ENCODE measurements around the gene TBX10.
"Not testable (repeated sequence)": the region's sequence is repeated elsewhere in the genome, so short reads cannot be mapped to it uniquely, and the experiment has no call there.

The TBX10 gene

DNA sequence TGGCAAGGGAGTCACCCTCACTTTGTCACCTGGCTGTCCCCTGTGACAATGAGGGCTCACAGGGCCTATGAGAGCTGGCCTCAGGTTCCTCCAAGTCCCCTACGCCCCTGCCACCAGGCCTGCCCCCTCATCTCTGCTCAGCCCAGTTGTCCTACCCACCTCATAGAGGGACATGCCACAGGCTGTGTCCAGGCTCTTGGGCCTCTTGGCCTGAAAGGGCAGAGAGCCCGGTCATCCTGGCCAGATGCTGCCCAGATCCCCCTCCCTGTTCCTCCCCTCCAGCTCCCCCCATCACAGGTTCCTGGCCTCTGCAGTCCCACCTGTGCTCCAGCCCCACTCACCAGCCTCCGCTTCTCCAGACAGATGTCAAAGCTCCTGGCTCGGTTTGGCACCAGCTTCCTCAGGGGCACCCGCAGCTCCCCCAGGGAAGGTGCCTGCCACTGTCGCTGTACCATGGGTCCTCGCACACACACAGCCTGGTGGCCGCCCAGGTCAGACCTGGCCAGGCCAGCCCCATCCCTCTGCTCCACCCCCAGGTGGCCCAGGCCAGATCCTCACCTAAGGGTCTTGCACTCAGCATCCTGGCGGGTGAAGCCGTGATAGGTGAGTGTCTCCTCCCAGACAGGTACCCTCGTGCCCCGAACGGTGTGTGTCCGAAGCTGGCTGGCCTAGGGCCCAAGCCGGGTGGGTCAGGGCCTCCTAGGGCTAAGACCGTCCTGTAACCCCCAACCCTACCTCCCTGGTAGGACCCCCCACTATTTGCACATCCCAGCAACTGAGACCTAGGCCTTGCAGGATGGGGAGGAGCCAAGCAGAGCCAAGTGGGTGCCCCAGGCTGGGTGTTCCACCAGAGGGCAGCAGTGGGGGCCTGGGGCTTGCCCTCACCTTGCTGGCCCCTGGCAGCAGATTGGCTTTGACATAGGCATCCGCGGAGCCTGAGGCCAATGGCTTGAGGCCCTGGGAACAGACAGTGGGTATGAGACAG is 24.5 kb downstream of the TBX10 start:
- DNase-seq: peak; percentile 83

DNA sequence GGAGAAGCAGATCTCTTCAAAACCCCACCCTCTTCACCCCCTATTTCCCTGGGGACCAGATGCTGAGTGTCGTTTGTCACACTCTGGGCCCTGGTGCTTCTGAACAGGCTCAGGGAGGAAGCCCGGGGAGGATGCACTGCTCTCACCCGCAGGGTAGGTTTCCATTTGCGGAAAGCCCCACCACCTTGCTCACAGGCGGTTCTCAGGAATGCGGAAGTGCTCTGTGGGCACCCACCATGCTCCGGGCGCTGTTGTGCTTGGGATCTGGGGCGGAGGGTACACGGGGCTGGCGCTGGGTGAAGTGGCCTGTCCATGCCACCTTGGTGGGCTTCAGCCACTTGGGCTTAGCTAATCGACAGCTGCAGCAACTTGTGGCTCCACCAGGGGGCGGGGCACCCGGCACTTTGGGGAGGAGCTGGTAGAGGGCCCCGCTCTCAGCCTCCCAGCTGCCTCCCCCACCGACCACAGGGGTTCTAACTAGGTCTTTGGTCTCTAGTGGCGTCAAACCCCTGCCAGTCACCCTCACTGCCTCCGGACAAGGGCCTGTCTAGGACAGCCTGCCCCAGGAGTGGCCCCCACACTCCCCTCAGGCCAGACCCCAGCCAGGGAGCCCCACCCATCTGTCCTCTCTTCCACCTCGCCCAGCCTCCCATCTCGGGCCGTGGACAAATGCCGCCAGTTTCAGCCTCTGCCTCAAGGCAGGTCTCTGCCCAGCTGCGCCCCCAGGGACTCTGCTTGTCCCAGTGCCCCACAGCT is 25.4 kb downstream of the TBX10 start:
- peak; percentile 87 for DNase-seq

DNA sequence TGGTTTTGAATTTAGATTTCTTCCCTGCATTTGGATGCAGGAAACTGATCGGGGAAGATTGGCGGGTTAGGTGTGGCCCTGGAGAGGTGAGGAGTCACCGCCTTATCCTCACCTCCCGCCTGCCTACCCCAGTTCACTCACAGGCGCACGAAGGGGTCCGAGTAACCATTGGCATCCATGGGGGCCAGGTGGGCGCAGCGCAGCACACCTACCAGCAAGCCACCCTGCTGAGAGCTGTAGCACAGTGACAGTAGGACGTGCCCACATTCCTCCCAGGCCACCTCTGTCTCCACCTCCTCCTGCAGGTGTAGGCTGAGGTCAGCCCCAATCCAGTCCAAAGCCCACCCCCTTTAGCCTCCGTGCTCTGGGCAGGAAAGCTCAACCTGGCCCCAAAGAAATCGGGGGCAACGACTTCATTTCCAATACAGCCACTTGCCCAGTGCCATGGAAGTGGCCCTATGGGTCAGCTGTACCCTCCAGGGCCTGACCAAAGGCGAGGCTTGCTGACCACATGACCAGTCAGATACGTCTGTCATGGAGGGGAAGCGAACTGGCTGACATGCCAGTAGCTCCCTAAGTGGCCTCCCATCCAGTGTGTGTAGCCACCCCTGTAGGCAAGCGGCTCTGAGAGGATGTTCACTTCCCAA is 26.1 kb downstream of the TBX10 start:
- no peak for DNase-seq

DNA sequence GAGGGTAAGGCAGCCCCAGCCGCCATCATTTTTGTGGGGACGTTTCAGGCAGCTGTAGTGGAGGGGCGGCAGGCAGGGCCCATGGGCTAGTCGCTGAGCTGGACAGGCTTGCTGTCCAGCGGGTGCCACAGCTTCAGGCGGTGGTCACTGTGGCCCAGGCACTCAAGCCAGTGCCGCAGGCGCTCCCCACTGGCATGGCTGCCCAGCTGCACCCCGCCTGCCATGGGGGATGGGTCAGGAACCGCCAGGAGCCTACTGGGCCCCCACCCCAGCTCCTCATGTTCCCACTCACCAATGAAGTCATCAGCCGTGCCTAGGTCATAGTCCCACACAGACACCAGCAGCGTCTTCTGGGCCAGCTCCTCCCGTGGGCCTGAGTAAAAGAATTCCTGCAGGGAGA is 26.8 kb downstream of the TBX10 start:
- DNase-seq: no peak

DNA sequence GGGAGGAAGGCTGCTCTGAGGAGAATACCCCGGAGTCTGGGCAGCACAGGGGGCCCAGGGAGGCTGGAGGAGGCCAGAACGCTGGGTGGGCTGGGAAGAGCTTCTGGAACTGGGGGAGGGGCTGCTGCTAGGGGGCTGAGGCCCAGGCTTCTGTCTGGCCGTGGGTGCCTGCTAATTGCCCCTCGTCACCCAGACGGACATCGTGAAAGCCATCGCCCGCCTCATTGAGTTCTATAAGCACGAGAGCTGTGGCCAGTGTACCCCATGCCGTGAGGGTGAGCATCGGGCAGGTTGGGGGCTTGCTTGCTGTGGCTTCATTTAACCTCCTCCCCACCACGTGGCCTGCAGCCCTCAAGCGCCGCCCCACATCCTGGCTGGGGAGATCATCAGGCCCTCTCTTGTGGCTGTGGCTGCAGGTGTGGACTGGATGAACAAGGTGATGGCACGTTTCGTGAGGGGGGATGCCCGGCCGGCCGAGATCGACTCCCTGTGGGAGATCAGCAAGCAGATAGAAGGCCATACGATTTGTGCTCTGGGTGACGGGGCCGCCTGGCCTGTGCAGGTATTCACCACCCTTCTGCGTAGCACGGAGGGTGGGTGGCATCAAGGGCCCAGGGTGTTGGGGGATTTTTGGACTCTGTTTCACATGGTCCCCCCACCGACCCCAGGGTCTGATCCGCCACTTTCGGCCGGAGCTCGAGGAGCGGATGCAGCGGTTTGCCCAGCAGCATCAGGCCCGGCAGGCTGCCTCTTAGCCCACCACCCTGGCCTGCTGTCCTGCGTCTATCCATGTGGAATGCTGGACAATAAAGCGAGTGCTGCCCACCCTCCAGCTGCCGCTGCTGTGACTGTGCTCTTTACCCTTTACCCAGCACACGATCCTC is 27.6 kb downstream of the TBX10 start:
- DNase-seq: no peak

DNA sequence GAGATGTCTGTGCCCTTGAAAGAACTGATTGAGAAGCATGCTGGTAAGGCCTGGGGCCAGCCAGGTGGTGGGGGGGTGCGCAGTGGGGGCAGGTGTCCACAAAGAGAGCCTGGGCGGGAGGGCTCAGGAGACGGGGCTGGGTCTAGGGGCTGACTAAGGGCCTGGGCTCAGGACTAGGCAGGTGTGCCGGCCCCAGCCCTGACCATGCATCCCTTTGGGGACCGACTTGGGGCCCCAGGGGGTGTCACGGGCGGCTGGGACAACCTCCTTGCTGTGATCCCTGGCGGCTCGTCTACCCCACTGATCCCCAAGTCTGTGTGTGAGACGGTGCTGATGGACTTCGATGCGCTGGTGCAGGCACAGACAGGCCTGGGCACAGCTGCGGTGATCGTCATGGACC is 28.4 kb downstream of the TBX10 start:
- no peak for DNase-seq

DNA sequence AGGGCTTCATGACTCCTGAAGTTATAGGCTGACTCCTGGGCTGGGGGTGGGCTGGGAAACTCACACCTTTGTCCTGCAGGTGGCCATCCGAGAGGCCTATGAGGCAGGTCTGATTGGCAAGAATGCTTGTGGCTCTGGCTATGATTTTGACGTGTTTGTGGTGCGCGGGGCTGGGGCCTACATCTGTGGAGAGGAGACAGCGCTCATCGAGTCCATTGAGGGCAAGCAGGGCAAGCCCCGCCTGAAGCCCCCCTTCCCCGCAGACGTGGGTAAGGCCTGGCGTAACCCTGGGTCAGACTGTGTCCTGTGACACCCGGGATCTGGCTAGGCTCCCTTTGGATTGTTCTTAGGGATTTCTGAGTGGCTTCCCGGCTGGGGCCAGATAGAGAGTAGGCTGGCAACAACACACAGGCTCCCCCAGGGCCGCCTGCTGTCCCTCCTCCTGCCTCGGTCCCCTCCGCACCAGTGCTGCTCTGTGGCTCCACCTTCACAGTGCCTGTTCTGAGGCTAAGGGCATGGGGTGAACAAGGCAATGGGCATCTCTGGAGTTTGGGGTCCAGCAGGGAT is 29.2 kb downstream of the TBX10 start:
- no peak for DNase-seq

DNA sequence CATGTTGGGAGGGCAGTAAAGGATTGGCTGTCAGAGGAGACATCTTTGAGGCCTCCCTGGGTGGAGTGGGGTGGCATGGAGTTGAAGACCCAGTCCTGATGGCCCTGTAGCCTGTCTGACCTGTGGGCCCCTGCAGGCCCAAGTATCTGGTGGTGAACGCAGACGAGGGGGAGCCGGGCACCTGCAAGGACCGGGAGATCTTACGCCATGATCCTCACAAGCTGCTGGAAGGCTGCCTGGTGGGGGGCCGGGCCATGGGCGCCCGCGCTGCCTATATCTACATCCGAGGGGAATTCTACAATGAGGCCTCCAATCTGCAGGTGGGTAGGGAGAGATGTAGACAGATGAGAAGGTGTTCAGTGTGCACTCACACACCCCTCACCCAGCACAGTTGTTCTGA is 30.2 kb downstream of the TBX10 start:
- no peak for DNase-seq

DNA sequence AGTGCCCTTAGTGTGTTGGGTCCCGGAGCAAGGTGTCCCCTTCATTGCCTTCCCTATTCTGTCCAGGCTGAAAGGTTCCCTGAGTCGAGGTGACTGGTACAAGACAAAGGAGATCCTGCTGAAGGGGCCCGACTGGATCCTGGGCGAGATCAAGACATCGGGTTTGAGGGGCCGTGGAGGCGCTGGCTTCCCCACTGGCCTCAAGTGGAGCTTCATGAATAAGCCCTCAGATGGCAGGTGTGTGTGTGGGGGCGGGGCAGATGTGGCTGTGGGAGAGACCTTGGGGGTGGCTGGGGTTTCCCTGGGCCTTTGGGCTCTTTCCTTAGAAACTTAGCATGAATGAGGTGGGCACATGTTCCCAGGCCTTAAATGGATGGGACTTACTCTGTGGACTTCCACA is 31.1 kb downstream of the TBX10 start:
- DNase-seq: no peak

DNA sequence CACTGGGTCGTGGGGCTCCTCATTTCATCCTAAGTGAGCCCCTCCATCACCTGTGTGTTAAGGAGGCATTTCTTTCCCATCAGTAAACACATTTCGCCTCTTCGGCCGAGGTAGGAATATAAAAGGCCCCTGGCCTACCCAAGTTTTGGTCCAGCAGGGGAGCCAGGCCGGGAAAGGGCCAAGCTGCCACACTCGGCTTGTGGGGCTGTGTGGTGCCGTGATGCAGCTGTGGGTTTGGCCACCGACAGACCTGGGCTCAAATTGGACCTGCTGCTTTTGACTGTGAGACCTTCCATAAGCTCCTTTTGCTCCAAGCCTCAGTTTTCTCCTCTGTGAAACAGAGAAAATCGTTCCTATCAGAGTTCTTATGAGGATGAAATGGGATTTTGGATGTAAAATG is 32.1 kb downstream of the TBX10 start:
- no peak for DNase-seq

DNA sequence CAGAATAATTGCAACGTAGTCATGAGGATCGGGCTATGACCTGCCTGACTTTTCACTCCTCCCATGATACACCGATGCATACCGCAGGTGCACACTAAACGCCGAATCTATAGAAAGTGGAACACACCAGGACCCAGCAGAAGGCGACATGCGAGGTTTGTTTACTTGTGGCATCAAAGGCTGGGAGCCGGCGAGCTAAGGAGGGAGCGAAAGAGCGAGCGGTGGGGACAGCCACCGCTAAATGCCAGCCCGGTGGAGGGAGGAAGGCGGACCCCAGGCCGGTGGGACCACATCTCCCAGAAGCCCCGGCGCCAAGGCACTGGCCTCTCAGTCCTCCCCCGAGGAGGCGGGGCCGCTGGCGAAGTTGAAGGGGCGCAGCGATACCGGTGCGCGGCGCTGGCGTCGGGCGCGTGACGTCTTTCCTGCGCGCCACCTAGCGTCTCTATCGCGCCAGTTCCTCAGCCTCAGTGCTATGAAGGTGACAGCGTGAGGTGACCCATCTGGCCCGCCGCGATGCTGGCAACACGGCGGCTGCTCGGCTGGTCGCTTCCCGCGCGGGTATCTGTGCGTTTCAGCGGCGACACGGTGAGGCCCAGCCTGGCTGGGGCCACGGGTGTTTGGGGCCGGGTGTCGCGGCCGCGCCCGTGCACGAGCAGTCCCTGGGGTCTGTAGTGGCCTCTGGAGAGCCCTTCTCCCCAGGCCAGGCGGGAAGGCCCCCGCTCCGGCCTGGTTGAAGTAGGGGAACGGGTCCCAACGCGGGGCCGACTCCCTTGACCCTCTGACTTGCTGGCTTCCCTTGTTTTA is 32.9 kb downstream of the TBX10 start, which contains the start of gene NDUFV1:
NDUFV1 (plus strand) TSS at position 445 of the 804 bp plus-strand sequence; CDS start at position 514, 69 bp downstream.
- DNase-seq: peak; percentile 98

DNA sequence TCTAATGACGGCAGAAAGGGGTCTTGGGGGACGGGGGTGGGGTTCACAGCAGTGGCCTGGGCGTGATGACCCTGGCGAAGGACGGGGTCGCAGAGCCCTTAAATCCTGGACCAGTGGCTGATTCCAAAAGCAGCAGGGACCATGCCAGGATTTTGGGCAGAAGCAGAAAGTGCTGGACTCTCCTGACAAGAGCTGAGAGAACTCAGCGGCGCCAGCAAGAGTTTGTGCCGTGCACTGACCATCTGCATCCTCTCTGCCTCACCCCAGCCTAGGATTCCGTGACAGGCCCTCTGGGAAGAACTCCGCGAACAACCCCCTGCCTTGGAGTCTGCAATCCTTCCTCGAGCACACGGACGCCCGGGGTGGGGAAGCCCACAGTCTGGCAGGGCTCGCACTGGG is 33.5 kb downstream of the TBX10 start:
- no peak for DNase-seq

DNA sequence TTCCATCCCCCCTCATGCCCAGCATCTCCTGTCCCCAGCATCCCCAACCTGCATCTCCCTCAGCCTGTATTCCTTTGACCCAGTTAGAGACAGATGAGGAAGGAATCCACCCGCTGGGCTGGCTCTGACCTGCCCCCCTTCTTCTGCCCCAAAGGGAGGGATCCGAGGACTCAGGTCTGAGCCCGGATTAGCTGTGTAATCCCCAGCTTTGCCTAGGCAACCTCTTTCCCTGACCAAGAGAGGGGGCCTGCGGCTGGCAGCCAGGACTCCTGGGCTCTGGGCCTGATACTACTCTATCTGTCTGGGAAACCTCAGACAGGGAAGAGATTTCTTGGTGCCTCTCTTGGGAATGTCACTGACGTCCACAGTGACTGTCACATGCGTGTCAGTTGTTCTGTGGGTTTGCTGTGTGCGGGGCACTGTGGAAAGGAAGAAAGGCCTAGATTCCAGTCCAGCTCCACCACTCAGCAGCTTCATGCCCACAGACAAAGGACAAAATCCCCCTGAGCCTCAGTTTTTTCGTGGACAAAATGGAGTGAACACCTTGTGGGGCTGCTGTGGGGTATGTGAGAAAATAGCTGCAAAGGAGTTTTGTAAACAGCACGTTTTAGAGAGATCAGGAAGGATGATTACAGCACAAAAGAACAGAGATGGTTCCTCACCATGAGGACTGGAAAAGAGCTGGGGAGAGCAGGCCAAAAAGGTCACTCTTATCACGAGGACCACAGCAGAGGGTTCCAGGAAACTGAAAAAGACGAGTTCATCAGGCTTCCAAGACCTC is 34.1 kb downstream of the TBX10 start:
- no peak for DNase-seq

DNA sequence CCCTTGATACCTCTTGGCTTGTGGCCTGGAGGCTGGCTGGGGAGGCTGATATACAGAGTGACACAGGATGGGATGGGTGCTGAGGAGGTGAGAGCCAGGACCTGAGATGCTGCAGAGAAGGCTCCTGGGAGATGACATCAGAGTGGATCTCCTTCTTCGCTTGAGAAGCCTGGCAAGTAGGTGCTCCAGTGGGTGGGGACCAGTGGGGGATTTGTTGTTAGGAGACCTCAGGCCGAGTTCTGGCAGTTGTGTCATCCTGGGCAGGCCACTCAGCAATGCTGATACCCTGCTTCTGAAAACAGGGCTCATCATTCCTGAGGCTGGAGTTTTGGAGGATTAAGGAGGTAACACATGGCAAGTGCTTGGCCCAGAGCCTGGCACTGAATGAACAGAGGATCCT is 34.7 kb downstream of the TBX10 start:
- no peak for DNase-seq

DNA sequence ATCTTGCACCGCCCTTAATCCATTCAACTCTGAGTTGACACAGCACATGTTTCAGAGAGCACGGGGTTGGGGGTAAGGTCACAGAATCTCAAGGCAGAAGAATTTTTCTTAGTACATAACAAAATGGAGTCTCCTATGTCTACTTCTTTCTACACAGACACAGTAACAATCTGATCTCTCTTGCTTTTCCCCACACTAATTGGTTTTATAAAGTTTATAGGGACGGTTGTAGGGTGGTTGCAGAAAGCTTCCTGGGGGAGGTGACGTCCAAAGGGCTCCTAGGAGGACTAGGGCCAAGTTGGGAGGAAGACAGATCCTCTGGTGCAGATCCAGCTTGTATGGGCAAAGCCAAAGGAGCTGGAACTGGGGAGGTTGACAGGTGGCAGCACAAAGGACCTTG is 35.4 kb downstream of the TBX10 start:
- not testable (repeated sequence) for DNase-seq

DNA sequence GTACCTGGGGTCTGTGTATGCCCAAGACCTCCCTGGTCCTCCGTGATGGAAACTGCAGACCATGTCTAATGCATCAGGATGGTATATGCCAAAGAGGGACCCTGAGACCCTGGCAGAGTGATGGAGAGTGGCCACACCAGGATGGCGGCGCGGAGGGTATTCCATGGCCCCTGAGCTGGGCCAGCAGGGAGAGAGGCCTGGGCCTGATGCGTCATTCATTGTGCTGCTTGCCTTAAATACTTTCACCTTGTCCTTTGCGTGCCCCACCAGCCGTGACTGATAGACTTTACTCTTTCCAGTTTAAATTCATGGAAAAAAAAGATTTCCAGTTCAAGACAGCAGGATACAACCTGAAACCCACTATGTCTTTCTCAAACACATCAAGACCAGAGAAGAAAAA is 38.5 kb downstream of the TBX10 start:
- no peak for DNase-seq

DNA sequence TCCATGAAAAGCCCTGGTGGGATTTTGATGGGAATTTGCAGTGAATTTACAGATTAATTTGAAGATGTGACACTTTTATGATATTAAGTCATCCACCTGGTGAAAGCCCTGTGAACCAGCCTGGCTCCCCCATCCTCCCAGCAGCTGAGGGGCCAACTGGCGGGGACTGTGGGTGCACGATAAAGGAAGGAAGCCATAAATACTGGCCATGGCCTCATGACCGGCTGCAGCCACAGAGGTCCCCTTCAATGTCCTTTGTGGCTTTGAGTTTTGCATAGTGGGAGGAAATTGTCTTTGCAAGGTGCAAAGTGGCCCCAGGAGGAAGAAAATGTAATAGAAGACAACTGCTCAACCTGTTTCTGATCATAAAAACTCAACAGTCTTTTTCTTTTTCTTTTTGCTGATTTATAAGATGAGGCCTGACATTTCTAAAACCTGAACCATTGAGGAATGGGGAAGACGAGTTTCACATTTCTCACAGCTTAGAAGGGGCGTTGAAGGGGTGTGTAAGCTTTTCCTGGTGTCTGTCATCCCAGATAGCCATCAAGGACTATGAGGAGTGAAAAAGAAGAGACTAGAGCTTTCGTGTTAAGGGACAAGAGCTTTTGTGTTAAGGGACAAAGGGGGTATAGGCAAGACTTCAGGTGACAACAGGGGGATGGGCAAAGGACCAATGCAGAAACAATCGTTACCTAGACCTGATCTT is 39.1 kb downstream of the TBX10 start:
- no peak for DNase-seq

DNA sequence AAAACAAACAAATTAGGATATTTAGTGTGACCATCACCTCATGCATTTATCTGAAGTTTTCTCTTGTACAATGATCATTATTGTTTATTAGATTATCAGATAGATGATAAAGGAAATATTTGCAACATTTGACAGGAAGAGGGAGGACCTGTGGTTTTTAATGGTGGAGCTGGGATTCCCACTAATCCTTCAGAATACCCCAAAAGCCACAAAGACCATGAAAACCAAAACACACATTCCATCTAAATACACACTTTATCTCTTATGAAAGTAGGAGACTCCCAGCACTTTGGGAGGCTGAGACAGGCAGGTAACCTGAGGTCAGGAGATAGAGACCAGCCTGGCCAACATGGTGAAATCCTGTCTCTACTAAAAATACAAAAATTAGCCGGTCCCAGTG is 40.4 kb downstream of the TBX10 start:
- DNase-seq: no peak

DNA sequence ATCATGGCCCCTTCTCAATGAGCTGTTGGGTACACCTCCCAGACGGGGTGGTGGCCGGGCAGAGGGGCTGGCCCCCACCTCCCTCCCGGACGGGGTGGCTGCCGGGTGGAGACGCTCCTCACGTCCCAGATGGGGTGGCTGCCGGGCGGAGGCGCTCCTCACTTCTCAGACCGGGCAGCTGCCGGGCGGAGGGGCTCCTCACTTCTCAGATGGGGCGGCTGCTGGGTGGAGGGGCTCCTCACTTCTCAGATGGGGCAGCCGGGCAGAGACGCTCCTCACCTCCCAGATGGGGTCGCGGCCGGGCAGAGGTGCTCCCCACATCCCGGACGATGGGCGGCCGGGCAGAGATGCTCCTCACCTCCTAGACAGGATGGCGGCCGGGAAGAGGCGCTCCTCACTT is 41.6 kb downstream of the TBX10 start:
- DNase-seq: not testable (repeated sequence)

DNA sequence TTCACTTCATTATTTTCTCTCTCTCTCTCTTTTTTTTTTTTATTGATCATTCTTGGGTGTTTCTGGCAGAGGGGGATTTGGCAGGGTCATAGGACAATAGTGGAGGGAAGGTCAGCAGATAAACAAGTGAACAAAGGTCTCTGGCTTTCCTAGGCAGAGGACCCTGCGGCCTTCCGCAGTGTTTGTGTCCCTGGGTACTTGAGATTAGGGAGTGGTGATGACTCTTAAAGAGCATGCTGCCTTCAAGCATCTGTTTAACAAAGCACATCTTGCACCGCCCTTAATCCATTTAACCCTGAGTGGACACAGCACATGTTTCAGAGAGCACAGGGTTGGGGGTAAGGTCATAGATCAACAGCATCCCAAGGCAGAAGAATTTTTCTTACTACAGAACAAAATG is 42.1 kb downstream of the TBX10 start:
- not testable (repeated sequence) for DNase-seq

All from activated CD4-positive, alpha-beta T cell treated with anti-CD3 and anti-CD28 coated beads, Interleukin-2, Interleukin-6, amounts not matched to agents 100 ng/mL and 50 ng/mL, durations not matched to agents 16 hours and 8 hours (primary cell).